Cerebellar cortex (tissue), 1 donor: ENCODE data around the gene TNKS1BP1.

Experiments
- DNase-seq: peaks from one replicate; pipeline ENCODE4 v3.0.0-alpha.2; 2015; ENCODE audit warnings: low spot score

TNKS1BP1 gene

DNA sequence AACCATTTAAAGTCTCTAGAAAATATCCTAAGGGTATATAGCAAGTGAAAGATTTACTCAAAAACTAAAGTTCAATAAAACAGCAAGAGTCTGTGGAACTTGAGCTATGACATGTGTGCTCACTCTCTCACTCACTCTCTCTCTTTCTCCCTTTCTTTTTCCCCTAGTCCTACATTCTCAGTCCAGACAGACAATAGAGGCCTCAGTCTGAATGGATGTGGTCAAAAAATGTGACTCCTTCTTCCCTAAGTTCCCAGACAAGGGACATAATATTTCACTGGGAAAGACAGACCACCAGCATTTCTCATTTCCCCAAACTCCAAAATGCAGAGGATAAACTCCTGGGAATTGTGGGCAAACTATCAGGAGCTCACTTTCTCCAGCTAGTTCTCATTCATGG, 70.1 kb downstream of the TNKS1BP1 start:
- no peak for DNase-seq

DNA sequence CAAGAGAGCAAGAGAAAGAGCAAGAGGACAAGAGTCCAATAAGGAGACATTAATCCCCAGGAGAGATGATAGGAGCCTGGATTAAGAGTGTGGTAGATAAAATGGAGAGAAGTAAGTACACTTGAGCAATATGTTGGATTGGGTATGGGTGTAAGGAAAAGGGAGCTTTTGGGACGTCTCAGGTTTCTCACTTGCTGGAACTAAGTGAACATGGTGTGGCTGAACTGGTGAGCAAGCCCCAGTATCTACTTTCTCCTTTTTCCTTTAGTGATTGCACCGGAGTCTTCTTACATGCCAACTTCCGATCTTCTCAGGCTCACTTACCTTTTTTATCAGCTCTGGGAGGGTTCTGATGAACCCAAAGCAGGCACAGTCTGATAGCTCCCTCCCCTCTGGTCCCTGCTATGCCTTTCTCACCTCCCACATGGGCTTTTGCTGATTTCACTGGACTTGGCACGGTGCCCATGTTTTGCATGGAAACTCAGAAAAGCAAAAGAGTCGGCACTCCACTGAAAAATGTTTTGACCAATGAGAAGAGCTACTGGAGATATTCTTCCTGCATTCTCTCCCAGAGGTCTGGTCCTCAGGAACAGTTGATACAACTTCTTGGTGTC, 73.2 kb downstream of the TNKS1BP1 start:
- no peak for DNase-seq

DNA sequence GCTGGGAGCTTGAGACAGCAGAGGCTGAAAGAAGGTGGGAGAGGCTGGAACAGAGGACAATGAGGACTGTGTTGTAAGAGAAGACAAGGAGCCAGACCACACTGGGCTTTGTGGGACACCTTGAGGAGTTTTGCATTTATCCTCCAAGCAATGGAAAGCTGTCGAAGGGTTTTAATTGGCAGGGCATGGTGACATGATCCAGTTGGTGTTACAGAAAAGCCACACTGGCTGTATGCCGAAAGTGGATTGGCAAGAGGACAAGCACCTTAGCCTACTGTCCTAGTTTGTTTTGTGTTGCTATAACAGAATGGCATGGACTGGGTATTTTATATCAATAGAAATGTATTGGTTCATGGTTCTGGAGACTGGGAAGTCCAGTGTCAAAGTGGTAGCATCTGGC, 73.7 kb downstream of the TNKS1BP1 start:
- no peak for DNase-seq
